ENCODE results near the gene HLA-DRB1. TPM values are rescaled to one million over a fixed set of nuclear protein-coding genes. Genes with fewer than 3 reads are reported as not detected.
A peak's percentile ranks its signal among the peaks of the same experiment; 100 is the strongest.
"Not testable (repeated sequence)": the region's sequence is repeated elsewhere in the genome, so short reads cannot be mapped to it uniquely, and the experiment has no call there.

The HLA-DRB1 gene
- total RNA-seq, result 3.7 TPM

GRCh38 chr6:32589596-32590449, at the start of gene HLA-DRB1:
TSS of gene HLA-DRB1 (minus strand) at chr6:32589848. CDS start at chr6:32589742, 106 bp downstream.
- peak; percentile 33 for FAIRE-seq
- peak; percentile 16 to 33 for DNase-seq (ENCODE audit: low spot score in 2 of 2)

- FAIRE-seq (no peak), DNase-seq (ENCODE audit: low spot score in 2 of 2) (no peak)
Observed at GRCh38 chr6:32638532-32639219, 49.0 kb upstream of the HLA-DRB1 start.

- no peak for DNase-seq (ENCODE audit: low spot score in 2 of 2)
- no peak for FAIRE-seq
Observed at GRCh38 chr6:32637883-32638282, 48.2 kb upstream of the HLA-DRB1 start.

DNA sequence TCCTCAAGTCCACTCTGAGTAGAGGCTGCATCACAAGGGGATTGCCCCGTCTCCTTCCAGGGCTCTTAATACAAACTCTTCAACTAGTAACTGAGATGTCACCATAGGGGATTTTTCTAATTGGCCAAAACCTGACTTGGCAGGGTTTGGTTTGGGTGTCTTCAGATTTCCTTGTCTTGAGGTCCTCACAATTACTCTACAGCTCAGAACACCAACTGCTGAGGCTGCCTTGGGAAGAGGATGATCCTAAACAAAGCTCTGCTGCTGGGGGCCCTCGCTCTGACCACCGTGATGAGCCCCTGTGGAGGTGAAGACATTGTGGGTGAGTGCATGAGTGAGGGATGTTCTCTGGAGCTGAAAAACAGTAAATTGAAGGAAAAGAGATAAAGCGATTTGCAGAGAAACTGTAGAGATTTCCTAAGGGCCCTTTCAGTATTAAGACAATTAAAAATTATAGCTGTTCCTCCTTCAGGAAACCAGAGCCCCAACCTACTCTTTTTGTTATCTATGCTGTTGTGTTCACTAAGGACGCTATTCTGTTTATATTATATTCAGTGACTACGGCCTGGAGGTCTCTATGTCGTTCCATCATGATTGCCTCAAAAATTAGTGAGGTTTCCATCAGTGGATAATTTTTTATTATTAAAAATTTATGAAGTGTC, 47.7 kb upstream of the HLA-DRB1 start, which contains the start of gene HLA-DQA1:
Gene HLA-DQA1 (plus strand): TSS at position 188 of the 662 bp plus-strand sequence. CDS start 53 bp downstream, at position 241.
- DNase-seq (ENCODE audit: low spot score in 2 of 2) (no peak), FAIRE-seq (no peak)

- DNase-seq (ENCODE audit: low spot score in 2 of 2) (no peak), FAIRE-seq (no peak)
Observed at GRCh38 chr6:32635526-32636123, 46.0 kb upstream of the HLA-DRB1 start.

GRCh38 chr6:32629793-32630192, 40.1 kb upstream of the HLA-DRB1 start:
- DNase-seq (ENCODE audit: low spot score in 2 of 2); FAIRE-seq: not testable (repeated sequence)

DNA sequence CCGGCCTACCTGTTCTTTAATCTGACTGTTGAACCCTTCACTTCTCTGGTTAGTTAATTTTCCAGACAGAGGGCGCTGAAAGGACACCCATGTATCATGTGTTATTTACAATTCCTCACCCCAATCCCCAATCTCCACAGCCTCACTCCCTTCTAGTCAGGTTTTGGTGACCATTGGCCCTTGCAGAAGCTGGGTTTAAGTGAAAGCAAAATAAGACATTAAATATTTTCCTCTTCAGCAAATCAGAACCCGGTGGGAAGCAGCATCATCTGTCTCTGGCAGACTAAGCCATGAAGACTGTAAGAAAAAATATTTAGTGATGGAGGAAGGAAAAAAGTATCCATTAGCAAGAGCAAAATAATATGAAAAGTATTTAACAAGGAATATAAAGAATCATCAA, 38.2 kb upstream of the HLA-DRB1 start:
- peak in 1 of 2 donors; percentile 33 for DNase-seq (ENCODE audit: low spot score in 2 of 2)
- no peak for FAIRE-seq

DNA sequence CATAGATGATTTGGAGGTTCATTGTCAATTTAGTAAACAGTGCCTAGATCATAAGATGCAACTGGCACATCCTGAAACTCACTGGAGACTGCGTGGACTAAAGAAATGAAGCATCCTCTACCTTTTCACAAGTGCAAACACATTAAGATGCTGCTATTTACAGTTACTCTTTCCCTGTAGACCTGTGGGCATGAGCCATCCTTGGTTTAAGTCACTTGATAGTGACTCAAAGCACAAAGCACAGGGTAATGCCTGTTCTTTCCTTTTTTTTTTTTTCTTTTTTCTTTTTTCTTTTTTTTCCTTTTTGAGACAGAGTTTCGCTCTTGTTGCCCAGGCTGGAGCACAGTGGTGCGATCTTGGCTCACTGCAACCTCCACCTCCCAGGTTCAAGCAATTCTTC, 37.6 kb upstream of the HLA-DRB1 start:
- DNase-seq (ENCODE audit: low spot score in 2 of 2) (no peak), FAIRE-seq (no peak)

- DNase-seq (ENCODE audit: low spot score in 2 of 2) (no peak), FAIRE-seq (no peak)
Observed at GRCh38 chr6:32625137-32625536, 35.5 kb upstream of the HLA-DRB1 start.

DNA sequence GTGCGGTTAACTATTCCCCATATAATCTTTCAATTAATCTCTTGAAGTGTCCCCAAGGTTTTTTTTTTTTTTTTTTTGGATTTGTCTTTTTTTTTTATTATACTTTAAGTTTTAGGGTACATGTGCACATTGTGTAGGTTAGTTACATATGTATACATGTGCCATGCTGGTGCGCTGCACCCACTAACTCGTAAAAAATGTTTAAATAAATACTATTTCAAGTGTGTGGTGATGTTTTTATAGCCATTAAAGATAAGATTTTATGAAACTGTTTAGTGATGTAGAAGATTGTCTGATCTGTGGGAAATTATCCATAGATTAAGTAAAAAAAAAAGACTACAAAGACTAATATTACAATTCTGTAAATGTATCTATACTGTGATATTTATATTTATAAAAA, 34.9 kb upstream of the HLA-DRB1 start:
- no peak for DNase-seq (ENCODE audit: low spot score in 2 of 2)
- FAIRE-seq, result no peak

DNA sequence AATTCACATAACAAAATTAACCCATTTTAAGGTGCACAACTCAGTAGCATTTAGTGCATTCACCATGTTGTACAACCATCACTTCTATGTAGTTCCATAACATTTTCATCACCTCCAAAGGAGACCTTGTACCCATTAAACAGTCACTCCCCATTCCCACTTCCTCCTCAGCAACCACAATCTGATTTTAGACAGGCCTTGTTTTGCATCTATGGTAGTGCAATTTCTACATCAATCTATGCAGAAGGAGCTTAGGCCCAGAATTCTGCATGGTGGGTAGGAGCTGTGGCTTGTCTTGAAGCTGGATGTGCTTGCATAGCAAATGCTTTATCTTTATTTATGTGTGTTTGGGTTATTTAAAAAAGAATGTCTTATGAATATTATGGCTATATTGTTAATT, 34.0 kb upstream of the HLA-DRB1 start:
- DNase-seq (ENCODE audit: low spot score in 2 of 2) (no peak), FAIRE-seq (no peak)

GRCh38 chr6:32622545-32623401, 33.1 kb upstream of the HLA-DRB1 start:
- DNase-seq (ENCODE audit: low spot score in 2 of 2) (no peak), FAIRE-seq (no peak)

DNA sequence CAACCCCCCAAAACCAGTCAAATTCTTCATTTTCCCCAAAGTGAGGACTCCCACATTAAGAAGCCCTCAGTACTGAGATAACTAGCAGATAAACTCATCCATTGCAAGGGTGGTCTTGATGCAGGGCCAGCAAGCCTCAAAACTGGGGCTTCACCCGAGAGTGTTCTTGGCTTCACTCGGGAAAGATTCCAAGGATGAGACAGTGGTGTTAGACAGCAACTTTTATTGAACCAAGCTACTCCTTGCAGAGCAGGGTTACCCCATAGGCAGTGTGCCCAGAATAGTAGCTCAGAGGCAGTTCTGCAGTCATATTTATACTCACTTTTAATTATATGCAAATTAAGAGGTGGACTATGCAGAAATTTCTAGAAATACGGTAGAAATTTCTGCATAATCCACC, 31.7 kb upstream of the HLA-DRB1 start:
- DNase-seq (ENCODE audit: low spot score in 2 of 2), result no peak
- no peak for FAIRE-seq

DNA sequence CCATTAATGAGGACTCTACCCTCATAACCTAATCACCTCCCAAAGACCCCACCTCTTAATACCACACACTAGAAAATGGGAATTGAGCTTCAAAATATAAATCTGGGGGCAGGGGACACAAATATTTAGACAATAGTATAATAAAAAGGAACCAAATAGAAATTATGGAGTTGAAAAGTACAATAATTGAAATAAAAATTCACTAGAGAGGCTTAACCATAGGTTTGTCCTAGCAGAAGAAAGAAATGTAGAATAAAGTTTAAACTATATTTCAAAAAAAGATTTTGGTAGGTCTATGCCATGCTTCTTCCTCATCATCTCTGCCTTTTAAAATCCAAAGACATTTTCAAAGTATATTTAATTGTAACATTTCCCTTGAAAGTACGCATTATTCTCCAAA, 28.1 kb upstream of the HLA-DRB1 start:
- no peak for DNase-seq (ENCODE audit: low spot score in 2 of 2)
- no peak for FAIRE-seq

GRCh38 chr6:32615885-32616532, 26.4 kb upstream of the HLA-DRB1 start:
- DNase-seq (ENCODE audit: low spot score in 2 of 2), result no peak
- no peak for FAIRE-seq

DNA sequence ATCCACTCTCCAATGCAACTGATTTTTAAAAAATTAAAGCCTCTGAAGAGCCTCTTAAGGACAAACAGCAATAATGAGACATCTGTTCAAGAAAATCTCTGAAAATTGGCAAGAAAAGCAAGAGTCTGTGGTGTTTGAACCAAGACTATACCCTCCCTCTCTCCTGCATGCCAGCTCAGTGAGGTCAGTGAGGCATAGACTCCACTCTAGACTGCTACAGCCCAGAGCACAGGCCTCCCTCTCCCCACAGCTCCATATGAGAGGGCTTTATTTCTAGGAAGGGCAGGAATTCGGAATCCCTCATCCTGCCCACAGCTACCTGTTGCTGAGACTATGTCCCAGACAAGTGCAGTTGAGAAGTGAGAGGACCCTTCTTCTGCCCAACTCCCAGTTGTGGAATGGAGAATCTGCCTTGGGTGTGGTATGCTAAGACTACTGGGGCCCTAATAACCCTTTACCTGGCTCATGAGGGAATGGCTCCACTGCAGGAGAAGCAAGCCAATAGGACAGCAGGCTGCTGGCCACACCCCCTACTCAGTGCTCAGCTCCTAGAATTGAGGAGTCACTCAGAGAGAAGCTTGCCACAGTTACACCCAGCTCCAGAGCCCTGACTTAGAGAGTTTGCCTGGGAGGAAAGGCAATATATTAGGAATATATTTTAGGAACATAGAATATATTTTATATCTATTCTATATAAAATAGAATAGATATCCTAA, 24.9 kb upstream of the HLA-DRB1 start:
- no peak for FAIRE-seq
- DNase-seq (ENCODE audit: low spot score in 2 of 2), result no peak

GRCh38 chr6:32613475-32613874, 23.8 kb upstream of the HLA-DRB1 start:
- DNase-seq (ENCODE audit: low spot score in 2 of 2), result no peak
- FAIRE-seq, result no peak

- DNase-seq (ENCODE audit: low spot score in 2 of 2) (no peak), FAIRE-seq (no peak)
Observed at GRCh38 chr6:32610682-32611296, 21.1 kb upstream of the HLA-DRB1 start.
